NB4 (cell line): ENCODE measurements around the gene YBEY.

Experiments used
- DNase-seq: peaks from one replicate; pipeline ENCODE4 v3.0.0; 2010; ENCODE audit warnings: low read depth
- H3K4me3 ChIP-seq: one replicate; pipeline ENCODE4 v1.5.1; 2011; ENCODE audit warnings: mild to moderate bottlenecking, low read depth, low read length, moderate library complexity
- MYC ChIP-seq: IDR thresholded peaks from 2 replicates; pipeline ENCODE4 v1.6.1; 2011; ENCODE audit warnings: low read depth, low read length
- POLR2A ChIP-seq: IDR thresholded peaks from 2 replicates; pipeline ENCODE4 v1.6.1; 2011; ENCODE audit warnings: mild to moderate bottlenecking; ENCODE audit not compliant: insufficient read length; ENCODE audit errors: extremely low read depth
- TF ChIP-seq, protein P1 (sequence below): IDR thresholded peaks from one replicate; pipeline ENCODE4 v1.5.1; 2012; ENCODE audit warnings: low read depth, low read length
- TF ChIP-seq, protein P2 (sequence below): IDR thresholded peaks from 2 replicates; pipeline ENCODE4 v1.6.1; 2011; ENCODE audit warnings: low read depth, low read length

The YBEY gene

DNA sequence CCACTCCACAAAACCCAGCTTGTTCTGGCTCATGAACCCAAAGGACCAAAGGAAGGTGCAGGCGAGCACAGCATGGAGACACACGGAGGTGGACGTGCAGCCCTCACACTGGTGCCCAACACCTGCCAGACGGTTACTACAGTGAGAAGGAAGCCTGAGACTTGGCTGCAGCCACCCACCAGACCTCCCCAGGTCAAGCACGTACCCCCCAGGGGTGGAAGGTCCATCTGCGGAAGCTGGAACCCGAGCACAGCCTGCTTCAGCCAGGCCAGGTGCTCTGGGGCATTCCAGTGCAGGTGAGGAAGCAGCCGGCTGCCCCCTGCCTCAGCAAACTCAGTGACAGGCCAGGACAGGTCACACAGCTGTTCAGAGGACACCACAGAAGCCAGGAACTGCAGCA, 41.5 kb upstream of the YBEY start:
- TF ChIP-seq, protein P1, sequence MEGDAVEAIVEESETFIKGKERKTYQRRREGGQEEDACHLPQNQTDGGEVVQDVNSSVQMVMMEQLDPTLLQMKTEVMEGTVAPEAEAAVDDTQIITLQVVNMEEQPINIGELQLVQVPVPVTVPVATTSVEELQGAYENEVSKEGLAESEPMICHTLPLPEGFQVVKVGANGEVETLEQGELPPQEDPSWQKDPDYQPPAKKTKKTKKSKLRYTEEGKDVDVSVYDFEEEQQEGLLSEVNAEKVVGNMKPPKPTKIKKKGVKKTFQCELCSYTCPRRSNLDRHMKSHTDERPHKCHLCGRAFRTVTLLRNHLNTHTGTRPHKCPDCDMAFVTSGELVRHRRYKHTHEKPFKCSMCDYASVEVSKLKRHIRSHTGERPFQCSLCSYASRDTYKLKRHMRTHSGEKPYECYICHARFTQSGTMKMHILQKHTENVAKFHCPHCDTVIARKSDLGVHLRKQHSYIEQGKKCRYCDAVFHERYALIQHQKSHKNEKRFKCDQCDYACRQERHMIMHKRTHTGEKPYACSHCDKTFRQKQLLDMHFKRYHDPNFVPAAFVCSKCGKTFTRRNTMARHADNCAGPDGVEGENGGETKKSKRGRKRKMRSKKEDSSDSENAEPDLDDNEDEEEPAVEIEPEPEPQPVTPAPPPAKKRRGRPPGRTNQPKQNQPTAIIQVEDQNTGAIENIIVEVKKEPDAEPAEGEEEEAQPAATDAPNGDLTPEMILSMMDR: no peak
- no peak for TF ChIP-seq MYC
- TF ChIP-seq, protein P2, sequence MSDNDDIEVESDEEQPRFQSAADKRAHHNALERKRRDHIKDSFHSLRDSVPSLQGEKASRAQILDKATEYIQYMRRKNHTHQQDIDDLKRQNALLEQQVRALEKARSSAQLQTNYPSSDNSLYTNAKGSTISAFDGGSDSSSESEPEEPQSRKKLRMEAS: no peak
- no peak for TF ChIP-seq POLR2A
- no peak overlapping the region for H3K4me3 ChIP-seq

DNA sequence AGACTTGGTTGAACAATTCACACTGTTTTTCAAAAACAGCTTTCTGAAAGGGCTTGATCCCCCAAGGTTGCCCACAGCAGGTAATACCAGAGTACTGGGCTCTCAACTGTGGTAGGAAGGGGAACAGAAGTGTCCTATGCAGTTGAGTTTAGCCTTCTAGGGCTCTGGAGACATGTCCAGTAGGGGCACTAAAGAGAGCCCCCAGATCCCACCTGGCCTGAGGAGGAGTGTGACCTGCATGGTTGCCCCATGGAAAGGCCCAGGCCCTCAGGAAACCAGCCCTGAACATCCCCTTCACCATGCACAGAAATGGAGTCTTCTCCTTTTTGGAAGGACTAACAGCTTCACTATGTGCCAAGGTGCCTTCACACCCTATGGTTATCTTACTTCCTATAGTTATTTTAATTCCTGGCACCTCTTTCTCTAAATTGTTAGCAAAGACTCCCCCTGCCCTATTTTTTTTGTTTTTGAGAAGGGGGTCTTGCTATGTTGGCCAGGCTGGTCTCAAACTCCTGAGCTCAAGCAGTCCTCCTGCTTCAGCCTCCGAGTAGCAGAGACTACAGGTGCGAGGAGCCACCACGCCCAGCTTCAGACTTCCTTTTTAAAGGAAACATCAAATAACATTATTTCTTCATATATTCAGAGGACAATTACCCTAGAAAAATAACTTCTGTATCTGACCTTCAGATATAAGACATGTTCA, 40.8 kb upstream of the YBEY start:
- DNase-seq: no peak
- no peak overlapping the region for H3K4me3 ChIP-seq
- TF ChIP-seq MYC: no peak
- TF ChIP-seq, protein P1: no peak
- TF ChIP-seq POLR2A: no peak
- TF ChIP-seq, protein P2: no peak

More for the DNA sequence above, 41.5 kb upstream of the YBEY start:
- no peak for DNase-seq

DNA sequence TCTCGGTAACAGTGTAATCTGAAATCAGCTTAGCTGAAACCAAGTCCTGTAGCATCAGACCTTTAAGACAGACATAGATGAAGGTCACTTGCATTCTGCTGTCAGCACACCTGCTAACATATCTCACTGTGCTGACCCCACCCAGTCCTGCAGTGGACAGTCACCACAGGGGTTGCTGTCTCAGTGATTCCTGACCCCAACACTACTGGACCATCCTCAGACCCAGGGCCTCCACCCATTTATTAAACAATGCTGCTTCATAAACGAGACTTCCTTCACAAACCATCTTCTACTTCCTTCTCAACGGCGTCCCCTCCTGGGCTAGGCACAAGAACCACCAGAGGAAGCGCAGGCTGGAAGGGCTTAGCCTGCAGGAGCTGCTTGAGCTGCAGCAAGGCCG, 39.8 kb upstream of the YBEY start:
- no peak overlapping the region for H3K4me3 ChIP-seq
- DNase-seq: no peak
- TF ChIP-seq POLR2A (no peak), MYC (no peak)
- TF ChIP-seq, protein P2: no peak

DNA sequence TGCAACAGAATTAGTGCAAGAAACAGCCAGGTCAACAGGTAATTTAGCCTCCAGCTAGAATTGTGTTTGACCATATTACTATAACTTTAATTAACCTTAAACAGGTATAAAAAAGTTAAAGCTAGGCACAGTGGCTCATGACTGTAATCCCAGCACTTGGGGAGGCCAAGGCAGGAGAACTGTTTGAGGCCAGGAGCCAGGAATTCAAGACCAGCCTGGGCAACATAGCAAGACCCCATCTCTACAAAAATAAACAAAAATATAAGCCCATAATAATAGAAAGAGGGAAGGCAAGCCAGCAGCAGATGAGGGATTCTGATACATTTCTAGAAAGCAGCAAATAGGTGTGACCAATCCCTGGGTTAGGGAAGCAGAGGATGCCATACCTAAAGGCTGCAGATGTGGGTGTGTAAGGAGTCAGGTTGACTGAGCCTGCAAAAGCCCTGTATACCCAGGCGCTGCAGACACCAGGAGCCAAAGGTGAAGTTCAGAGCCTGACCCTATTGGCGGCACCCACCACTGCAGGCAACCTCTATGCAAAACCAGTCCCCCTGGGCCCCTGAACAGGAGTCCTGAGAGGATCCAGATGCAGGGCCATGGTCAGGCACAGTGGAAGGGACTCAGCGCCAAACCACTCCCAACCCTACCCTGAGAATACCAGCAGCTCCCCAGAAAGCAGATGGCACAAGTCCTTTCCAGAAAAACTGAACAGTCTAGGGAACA, 38.3 kb upstream of the YBEY start:
- no peak for DNase-seq
- TF ChIP-seq, protein P2: no peak
- TF ChIP-seq, protein P1: no peak
- TF ChIP-seq POLR2A (no peak), MYC (no peak)
- no peak overlapping the region for H3K4me3 ChIP-seq

DNA sequence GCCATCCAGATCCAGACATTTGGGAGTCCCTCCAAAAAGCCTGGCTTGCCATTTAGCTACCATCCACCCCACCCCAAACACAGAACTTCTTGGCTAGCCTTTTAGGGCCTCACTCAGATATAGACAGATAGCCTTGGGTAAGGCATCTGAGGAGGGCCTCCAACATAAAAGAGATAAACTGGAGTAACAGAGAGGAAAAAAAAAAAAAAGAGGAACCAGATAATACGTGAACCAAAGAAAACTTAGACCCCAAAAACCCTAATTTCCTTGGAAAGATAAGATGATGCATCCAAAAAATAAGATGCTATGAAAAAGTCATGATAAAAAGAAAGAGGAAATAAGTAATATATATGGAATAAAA, 37.7 kb upstream of the YBEY start:
- H3K4me3 ChIP-seq: no peak overlapping the region
- no peak for TF ChIP-seq POLR2A
- TF ChIP-seq, protein P1: no peak
- TF ChIP-seq, protein P2: no peak
- no peak for TF ChIP-seq MYC
- no peak for DNase-seq

DNA sequence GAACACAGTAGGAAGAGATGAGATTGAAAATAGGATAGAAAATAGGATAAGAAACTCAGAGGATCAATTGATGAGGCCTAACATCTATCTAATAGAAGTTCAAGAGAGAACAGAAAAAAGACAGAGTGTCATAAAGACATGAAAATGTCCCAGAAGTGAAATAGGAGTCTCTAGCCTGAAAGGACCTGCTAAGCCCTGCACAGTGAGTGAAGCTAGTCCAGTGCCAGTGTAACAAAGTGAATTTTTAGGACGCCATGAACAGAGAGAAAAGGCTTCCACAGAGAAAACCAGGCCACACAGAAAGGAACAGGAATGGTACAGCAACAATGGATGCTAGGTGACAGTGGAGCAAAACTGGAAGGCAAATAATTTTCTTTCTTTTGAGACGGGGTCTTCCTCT, 37.3 kb upstream of the YBEY start:
- TF ChIP-seq, protein P2: no peak
- TF ChIP-seq MYC: no peak
- no peak for TF ChIP-seq POLR2A
- no peak for DNase-seq
- no peak overlapping the region for H3K4me3 ChIP-seq
